GM12872 (cell line): ENCODE measurements around the gene CPT1B.

ENCODE experiments used
- TF ChIP-seq, protein P1 (sequence below): IDR thresholded peaks from 3 replicates; pipeline ENCODE4 v1.5.1; 2011; ENCODE audit warnings: low read depth, mild to moderate bottlenecking, low read length, moderate library complexity; ENCODE audit not compliant: insufficient read depth

CPT1B gene

DNA sequence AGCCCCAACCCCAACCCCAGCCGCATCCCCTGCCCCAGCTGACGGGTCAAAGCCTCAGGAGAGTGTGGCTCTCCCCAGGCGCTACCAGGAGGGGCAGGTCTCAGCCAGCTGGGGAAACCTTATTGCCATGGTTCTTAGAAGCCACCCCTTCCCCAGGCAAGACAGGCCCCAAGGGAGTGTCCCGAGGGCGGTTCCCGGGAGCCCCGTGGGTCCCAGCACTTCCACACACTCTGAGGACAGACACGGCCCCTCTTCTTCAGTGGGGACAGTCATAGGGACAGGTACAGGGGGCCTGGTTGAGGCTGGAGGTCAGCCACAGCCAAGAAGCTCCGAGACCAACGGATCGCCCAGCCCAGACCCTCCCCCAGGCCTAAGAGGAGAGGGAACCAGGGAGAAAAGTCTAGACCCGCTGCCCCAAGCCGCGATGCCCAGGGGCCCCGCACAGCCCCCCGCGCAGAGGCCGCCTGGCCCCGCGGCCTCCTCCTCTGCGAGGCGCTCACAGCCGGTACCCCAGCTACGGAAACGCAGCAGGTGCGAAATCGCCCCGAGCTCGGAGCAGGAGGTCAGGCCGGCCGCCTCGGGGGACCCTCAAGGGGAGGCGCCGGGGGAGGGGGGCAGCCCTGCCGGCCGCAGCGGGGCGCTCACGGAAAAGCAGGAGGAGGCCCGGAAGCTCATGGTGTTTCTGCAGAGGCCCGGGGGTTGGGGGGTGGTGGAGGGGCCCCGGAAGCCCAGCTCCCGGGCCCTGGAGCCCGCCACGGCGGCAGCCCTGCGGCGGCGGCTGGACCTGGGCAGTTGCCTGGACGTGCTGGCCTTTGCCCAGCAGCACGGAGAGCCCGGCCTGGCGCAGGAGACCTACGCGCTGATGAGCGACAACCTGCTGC is 29.9 kb downstream of the CPT1B start:
- TF ChIP-seq, protein P1, sequence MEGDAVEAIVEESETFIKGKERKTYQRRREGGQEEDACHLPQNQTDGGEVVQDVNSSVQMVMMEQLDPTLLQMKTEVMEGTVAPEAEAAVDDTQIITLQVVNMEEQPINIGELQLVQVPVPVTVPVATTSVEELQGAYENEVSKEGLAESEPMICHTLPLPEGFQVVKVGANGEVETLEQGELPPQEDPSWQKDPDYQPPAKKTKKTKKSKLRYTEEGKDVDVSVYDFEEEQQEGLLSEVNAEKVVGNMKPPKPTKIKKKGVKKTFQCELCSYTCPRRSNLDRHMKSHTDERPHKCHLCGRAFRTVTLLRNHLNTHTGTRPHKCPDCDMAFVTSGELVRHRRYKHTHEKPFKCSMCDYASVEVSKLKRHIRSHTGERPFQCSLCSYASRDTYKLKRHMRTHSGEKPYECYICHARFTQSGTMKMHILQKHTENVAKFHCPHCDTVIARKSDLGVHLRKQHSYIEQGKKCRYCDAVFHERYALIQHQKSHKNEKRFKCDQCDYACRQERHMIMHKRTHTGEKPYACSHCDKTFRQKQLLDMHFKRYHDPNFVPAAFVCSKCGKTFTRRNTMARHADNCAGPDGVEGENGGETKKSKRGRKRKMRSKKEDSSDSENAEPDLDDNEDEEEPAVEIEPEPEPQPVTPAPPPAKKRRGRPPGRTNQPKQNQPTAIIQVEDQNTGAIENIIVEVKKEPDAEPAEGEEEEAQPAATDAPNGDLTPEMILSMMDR = peak; percentile 32; the same call in 1 of the 3 replicates

DNA sequence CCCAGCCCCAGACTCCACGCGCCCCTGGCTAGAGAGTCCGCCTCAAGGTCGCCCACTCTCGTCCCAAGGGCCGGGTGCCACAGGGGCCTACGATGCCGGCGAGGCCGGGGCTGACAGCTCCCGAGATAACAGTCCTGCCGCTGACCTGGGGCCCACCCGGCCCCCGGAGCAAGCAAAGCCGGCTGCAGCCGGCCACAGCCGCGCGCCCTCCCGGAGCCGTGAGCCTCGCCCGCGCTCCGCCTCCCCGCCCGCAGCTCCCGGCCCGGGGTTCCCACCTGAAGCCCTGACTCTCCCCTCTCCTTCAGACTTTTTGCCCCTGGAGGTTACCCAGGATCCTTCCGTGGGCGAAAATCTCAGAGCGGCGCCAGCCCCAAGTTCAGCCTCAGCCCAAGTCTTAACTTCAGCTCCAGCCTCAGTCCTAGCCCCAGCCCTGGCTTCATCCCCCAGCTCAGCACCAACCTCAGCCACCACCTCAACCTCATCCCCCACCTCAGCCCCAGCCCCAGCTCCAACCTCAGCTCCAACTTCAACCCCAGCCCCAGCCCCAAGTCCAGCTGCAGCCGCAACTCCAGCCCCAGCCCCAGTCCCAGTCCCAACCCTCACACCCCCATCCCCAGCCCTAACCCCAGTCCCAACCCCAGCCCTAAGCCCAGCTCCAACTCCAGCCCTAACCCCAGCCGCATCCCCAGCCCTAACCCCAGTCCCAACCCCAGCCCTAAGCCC is 30.8 kb downstream of the CPT1B start:
- TF ChIP-seq, protein P1 = no peak

DNA sequence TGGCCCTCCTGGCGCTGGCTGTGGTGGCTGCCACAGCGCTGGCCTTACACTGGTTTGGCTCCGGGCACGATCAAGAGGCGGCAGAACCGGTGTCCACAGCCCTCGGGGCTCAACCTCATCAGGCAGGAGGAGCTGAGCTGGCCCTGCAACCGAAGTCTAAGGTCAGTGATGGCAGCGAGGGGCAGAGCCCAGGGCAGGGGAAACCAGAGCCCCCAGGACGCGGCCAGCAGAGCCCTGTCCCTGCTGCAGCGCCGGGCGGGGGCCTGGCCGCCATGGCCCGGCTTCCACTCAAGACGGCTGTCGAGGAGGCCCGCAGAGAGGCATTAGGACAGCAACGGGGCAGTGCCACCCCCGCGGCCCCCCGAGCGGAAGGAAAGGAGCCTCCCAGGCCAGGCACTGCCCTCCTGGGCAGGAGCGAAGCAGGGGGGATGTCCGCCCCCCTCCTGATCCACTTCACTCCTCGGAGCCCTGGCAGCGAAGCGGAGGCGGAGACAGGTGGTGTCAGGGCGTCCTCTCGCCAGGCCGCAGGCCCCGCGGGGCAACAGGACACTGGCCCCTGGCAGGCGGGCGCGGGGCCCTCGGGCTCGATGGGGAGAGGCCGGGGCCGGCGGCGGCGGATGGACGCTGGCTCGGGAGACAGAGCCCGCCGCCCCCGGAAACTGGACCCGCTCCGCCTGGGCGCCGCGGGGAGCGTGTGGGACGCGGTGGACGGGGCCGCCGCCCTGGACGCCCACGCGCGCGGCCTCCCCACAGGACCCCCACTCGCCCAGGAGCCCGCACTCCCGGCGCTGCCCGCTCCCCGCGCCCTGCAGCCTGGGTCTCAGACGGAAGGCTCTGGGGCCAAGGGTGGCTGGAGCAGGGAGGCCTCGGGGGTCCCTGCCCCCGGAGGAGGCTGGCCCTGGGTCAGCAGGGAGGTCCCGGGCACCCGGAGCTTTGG is 31.6 kb downstream of the CPT1B start:
- TF ChIP-seq, protein P1 = no peak

DNA sequence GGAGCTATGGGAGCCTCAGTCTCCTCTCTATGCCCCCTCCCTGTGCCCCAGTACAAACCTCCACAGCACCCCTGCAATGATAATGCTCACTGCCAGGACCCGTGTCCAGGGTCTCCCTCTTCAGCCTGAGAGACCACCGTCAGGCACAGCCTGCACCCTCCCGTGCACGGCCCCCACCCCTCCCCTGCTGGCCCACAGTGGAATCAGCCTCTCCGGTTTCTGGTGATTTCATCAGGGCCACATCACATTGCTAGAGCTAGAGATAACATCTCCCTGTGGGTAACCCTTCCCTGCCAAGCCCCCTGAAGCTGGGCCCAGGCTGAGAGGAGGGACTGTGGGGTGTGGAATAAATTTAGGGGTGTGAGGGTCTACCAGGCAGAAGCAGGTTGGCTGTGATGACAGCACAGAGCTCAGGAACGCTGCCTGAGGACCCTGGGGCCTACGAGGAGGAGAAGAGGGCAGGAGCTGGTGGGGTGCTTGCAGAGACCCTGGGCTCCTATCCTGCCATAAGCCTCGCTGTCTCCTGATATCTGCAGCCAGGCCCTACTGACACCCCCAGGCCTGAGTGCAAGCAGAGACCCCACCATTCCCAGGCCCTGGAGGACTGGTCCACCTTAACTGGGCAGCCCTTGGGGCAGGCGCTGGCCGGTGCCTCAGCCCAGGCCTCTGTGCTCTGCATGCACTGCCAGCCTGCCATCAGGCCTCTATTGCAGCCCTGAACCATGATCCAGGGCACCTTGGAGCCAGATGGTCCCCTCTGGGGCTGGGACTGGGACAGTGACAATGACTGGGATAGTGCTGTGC is 32.5 kb downstream of the CPT1B start, which contains the start of gene KLHDC7B:
KLHDC7B (plus strand) TSS at position 378 of the 804 bp plus-strand sequence; CDS start at position 723, 345 bp downstream.
- TF ChIP-seq, protein P1 = 0 out of 3 replicates have a peak, but pooled peaks have one; percentile 14

DNA sequence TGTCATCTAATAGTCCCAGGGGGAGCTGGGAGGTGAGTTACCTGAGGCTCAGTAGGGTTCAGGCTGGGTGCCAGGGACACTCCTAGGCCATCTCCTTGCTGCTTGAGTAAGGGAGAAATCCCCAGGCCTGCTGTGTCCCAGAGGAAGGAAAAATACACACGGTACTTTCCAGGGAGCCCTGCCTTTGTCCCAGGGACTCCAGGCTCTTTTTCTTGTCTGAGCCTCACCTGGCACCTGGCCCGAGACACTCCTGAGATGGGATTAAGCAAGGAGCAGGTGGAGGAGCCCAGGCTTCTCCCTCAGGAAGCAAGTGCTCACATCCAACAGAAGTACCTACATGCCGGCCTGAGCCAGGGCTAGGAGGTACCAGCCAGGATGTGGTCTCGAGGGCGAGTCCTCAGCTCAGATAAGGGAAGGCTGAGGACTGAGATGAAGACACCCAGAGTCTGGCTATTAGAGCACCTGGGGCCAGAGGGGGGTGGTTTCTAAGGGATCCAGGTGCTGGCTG is 33.4 kb downstream of the CPT1B start:
- TF ChIP-seq, protein P1 = no peak

DNA sequence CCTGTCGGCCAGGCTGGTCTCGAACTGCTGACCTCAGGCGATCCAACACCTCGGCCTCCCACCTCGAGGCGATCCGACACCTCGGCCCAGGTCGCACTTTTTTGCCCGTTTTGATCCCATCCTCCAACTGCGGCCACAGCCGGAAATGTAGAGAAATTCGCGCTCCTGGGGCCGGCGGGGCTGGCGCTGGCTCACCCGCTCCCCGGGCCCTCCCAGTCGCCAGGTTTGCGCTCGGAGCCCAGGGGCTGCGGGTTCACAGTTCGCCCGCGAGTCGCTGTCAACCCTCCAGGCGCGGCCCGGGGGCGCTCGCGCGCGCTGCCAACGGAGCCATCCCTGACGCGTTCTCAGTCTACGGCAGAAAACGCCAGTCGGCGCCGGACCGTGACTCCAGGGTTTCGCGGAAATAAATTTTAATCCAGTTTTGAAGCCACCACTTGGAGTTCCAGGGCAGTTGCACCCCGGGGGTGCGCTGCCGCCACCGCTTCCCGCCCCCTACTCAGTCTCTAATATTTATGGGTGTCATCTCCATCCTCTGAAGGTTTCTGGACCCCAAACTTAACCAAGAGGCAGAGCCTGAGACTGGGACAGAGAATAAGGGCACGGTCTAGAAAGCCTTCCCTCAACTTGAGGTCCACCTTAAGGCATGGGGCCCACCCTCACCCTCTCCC is 34.0 kb downstream of the CPT1B start:
- TF ChIP-seq, protein P1 = peak; percentile 72
